ENCODE data around the gene PSMD12. TPM values are rescaled to one million over a fixed set of nuclear protein-coding genes. Genes with fewer than 3 reads are reported as not detected.

PSMD12 gene
- total RNA-seq, 1 experiment from 2014 or later: 79.2 TPM

GRCh38 chr17:67376415-67376736 is 10.0 kb upstream of the PSMD12 start:
- no TSS peak for BruUV-seq (replicated peaks)
- no peak overlapping the region for H3K27ac Mint-ChIP-seq (ENCODE audit: unreplicated experiment)
- peak overlapping the region; percentile 76 for H3K4me3 Mint-ChIP-seq (ENCODE audit: low read depth, unreplicated experiment)
- intact Hi-C loops (cut with micrococcal nuclease; ENCODE audit: unreplicated experiment): loop anchor here (2.0 to 5.0 kb wide), 2 partner anchors 98 to 226 kb away; no protein-coding TSS in a partner anchor
- H3K4me1 Mint-ChIP-seq (ENCODE audit: low read depth, unreplicated experiment): peaks cover 19% of the 10 kb centered on the region
- no peaks in the 10 kb centered on the region for H3K9me3 Mint-ChIP-seq (ENCODE audit: low read depth, unreplicated experiment)
- no peak for DNase-seq
- no peak for TF ChIP-seq CTCF (IDR thresholded peaks at IDR 0.05; ENCODE audit: unreplicated experiment)
- H3K36me3 Mint-ChIP-seq (ENCODE audit: insufficient read depth, unreplicated experiment): peaks cover 27% of the 10 kb centered on the region
- CTCF ChIA-PET: interaction anchor here (0.6 to 2.6 kb wide), 3 partner anchors 10 to 224 kb away, joined by 3 to 15 read pairs (median 6); partner anchors contain the start of gene PSMD12
- H3K27me3 Mint-ChIP-seq (ENCODE audit: unreplicated experiment): no peaks in the 10 kb centered on the region

GRCh38 chr17:67375716-67376115 is 9.3 kb upstream of the PSMD12 start:
- no peak overlapping the region for H3K27ac Mint-ChIP-seq (ENCODE audit: unreplicated experiment)
- intact Hi-C loops (cut with micrococcal nuclease; ENCODE audit: unreplicated experiment): loop anchor here (2.0 to 5.0 kb wide), 3 partner anchors 99 to 313 kb away; no protein-coding TSS in a partner anchor
- no peak for DNase-seq
- H3K9me3 Mint-ChIP-seq (ENCODE audit: low read depth, unreplicated experiment): no peaks in the 10 kb centered on the region
- no peak for TF ChIP-seq CTCF (IDR thresholded peaks at IDR 0.05; ENCODE audit: unreplicated experiment)
- CTCF ChIA-PET: interaction anchor here (0.6 to 2.6 kb wide), 3 partner anchors 9 to 225 kb away, joined by 3 to 15 read pairs (median 6); partner anchors contain the start of gene PSMD12
- peaks cover 27% of the 10 kb centered on the region for H3K36me3 Mint-ChIP-seq (ENCODE audit: insufficient read depth, unreplicated experiment)
- BruUV-seq (replicated peaks): no TSS peak
- H3K4me1 Mint-ChIP-seq (ENCODE audit: low read depth, unreplicated experiment): peaks cover 19% of the 10 kb centered on the region
- no peaks in the 10 kb centered on the region for H3K27me3 Mint-ChIP-seq (ENCODE audit: unreplicated experiment)
- H3K4me3 Mint-ChIP-seq (ENCODE audit: low read depth, unreplicated experiment): no peak overlapping the region

GRCh38 chr17:67375054-67375427 is 8.7 kb upstream of the PSMD12 start:
- CTCF ChIA-PET: interaction anchor here (0.6 to 2.6 kb wide), 4 partner anchors 101 to 247 kb away, joined by 3 to 15 read pairs (median 4); no protein-coding TSS in a partner anchor
- H3K27ac Mint-ChIP-seq (ENCODE audit: unreplicated experiment): no peak overlapping the region
- peaks cover 27% of the 10 kb centered on the region for H3K36me3 Mint-ChIP-seq (ENCODE audit: insufficient read depth, unreplicated experiment)
- intact Hi-C loops (cut with micrococcal nuclease; ENCODE audit: unreplicated experiment): loop anchor here (2.0 to 5.0 kb wide), 2 partner anchors 227 to 314 kb away; no protein-coding TSS in a partner anchor
- BruUV-seq (replicated peaks): no TSS peak
- DNase-seq: no peak
- TF ChIP-seq CTCF (IDR thresholded peaks at IDR 0.05; ENCODE audit: unreplicated experiment): no peak
- H3K27me3 Mint-ChIP-seq (ENCODE audit: unreplicated experiment): no peaks in the 10 kb centered on the region
- no peaks in the 10 kb centered on the region for H3K9me3 Mint-ChIP-seq (ENCODE audit: low read depth, unreplicated experiment)
- H3K4me3 Mint-ChIP-seq (ENCODE audit: low read depth, unreplicated experiment): no peak overlapping the region
- H3K4me1 Mint-ChIP-seq (ENCODE audit: low read depth, unreplicated experiment): peaks cover 19% of the 10 kb centered on the region

- Mint-ChIP-seq H3K9me3 (ENCODE audit: low read depth, unreplicated experiment) (no peaks in the 10 kb centered on the region), H3K4me1 (ENCODE audit: low read depth, unreplicated experiment) (peaks cover 19% of the 10 kb centered on the region), H3K36me3 (ENCODE audit: insufficient read depth, unreplicated experiment) (peaks cover 27% of the 10 kb centered on the region), H3K4me3 (ENCODE audit: low read depth, unreplicated experiment) (no peak overlapping the region), H3K27me3 (ENCODE audit: unreplicated experiment) (no peaks in the 10 kb centered on the region), H3K27ac (ENCODE audit: unreplicated experiment) (no peak overlapping the region)
- DNase-seq: peak; percentile 87
- no TSS peak for BruUV-seq (replicated peaks)
- peak; percentile 49 for TF ChIP-seq CTCF (IDR thresholded peaks at IDR 0.05; ENCODE audit: unreplicated experiment)
- intact Hi-C loops (cut with micrococcal nuclease; ENCODE audit: unreplicated experiment): loop anchor here (2.0 to 5.0 kb wide), 2 partner anchors 228 to 314 kb away; no protein-coding TSS in a partner anchor
- CTCF ChIA-PET: interaction anchor here (0.6 to 2.6 kb wide), 5 partner anchors 101 to 316 kb away, joined by 3 to 15 read pairs (median 4); no protein-coding TSS in a partner anchor
Measured at GRCh38 chr17:67374329-67375053, 8.1 kb upstream of the PSMD12 start.
